ENCODE measurements around the gene NUTM2B. TPM values are rescaled to one million over a fixed set of nuclear protein-coding genes. Genes with fewer than 3 reads are reported as not detected.
"Not testable (repeated sequence)": the region's sequence is repeated elsewhere in the genome, so short reads cannot be mapped to it uniquely, and the experiment has no call there.

NUTM2B gene
- total and polyA plus RNA-seq, 10 of the 15 experiments (the other 5 are each of a cell fraction or from before 2014, with no cell fraction given): 0.06 to 0.28 (median 0.13) TPM; not detected in 6

DNA sequence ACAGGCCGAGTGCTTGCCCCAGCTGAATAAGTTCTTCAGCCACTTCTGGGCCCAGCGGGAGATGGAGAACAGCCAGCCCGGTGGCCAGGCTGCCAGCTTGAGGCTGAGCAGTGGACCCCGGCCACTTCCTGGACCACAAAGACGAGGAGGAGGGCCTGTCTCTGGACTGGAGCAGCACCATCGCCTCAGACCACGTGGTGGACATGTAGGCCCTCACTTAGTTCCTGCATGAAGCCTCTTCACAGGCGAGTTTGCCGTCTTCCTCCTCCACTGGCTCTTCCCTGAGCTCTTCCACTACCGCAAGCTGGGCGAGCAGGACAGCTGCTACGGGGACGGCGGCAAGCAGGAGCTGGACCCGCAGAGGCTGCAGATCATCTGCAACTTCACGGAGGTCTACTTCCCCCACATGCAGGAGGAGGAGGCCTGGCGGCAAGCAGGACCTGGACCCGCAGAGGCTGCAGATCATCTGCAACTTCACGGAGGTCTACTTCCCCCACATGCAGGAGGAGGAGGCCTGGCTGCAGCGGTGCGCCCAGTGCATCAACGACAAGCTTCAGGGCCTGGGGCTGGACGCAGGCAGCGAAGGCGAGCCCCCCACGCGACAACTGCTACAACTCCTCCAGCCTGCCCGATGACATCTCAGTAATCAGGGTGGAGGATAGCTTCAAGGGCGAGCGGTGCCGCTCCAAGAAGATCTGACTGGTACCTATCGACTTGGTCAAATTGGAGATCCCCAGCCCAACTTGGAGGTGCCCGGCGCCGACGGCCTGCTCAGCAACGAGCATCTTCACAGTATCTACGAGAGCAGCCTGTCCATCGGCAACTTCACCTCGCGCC is 18.9 kb upstream of the NUTM2B start:
- H3K4me1 ChIP-seq (ENCODE audit: control insufficient read depth, insufficient read depth, low read length); H3K79me2 ChIP-seq (ENCODE audit: control insufficient read depth, insufficient read depth, low read length); H3K4me3 ChIP-seq; BruUV-seq (replicated peaks); H3K9me3 ChIP-seq (replicated peaks; ENCODE audit: control insufficient read depth, insufficient read depth, low read length); POLR2A ChIA-PET; H3K36me3 ChIP-seq (ENCODE audit: control insufficient read depth in 2 of 2, insufficient read depth in 2 of 2, low read length in 1 of 2); intact Hi-C loops (cut with micrococcal nuclease; ENCODE audit: unreplicated experiment); H3K9ac ChIP-seq (ENCODE audit: control insufficient read depth, insufficient read depth, low read length); H2AFZ ChIP-seq (ENCODE audit: control insufficient read depth, low read depth, low read length); RAD21 ChIA-PET (ENCODE audit: unreplicated experiment); H3K27me3 ChIP-seq (replicated peaks in 1 of 2; ENCODE audit: control insufficient read depth in 2 of 2, insufficient read depth in 2 of 2, low read length in 1 of 2); in situ Hi-C loops (cut with MboI); ATAC-seq; H4K20me1 ChIP-seq (ENCODE audit: control insufficient read depth, insufficient read depth); CTCF ChIA-PET; H3K27ac ChIP-seq (ENCODE audit: control insufficient read depth, insufficient read depth); H3K4me2 ChIP-seq (ENCODE audit: control insufficient read depth, insufficient read depth); DNase-seq (ENCODE audit: low read depth, low spot score); FAIRE-seq: not testable (repeated sequence)
- 90% methylated on average over 39 of the region's 41 CpGs for WGBS (ENCODE audit: insufficient coverage, insufficient replicate concordance, low lambda C conversion rate, missing lambda C conversion rate)
- SMC1A ChIA-PET (ENCODE audit: uncharacterized antibody, unreplicated experiment): interaction anchor here (0.6 kb wide), 1 partner anchor 66 kb away, joined by 4 read pairs; no protein-coding TSS in a partner anchor

DNA sequence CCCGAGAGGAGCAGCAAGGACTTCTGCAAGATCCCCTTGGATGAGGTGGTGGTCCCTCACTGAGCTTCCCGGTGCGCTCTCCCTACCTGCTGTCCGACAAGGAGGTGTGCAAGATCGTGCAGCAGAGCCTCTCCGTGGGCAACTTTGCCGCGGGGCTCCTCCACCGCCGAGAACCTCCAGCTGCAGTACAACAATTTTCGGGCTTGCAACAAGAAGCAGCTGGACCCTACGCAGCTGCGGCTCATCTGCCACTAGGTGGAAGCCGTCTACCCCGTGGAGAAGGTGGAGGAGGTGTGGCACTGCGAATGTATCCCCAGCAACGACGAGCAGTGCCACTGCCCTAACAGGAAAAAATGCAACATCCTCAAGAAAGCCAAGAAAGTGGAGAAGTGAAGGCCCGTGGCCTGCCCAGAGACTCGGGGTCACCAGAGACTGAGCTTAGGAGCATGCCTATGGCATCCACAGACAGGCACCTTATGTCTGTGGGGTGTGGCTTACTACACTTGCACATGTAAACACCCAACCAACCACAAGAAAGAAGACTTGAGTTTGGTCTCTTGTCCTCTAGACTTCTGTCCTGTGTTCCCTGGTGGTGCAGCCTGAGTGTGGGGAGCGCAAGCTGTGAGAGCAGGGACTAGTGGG is 17.9 kb upstream of the NUTM2B start:
- H3K4me3 ChIP-seq; H3K4me1 ChIP-seq (ENCODE audit: control insufficient read depth, insufficient read depth, low read length); FAIRE-seq; intact Hi-C loops (cut with micrococcal nuclease; ENCODE audit: unreplicated experiment); POLR2A ChIA-PET; in situ Hi-C loops (cut with MboI); H3K79me2 ChIP-seq (ENCODE audit: control insufficient read depth, insufficient read depth, low read length); H3K27me3 ChIP-seq (replicated peaks in 1 of 2; ENCODE audit: control insufficient read depth in 2 of 2, insufficient read depth in 2 of 2, low read length in 1 of 2); DNase-seq (ENCODE audit: low read depth, low spot score); H2AFZ ChIP-seq (ENCODE audit: control insufficient read depth, low read depth, low read length); SMC1A ChIA-PET (ENCODE audit: uncharacterized antibody, unreplicated experiment); BruUV-seq (replicated peaks); H3K9ac ChIP-seq (ENCODE audit: control insufficient read depth, insufficient read depth, low read length); CTCF ChIA-PET; H4K20me1 ChIP-seq (ENCODE audit: control insufficient read depth, insufficient read depth); H3K9me3 ChIP-seq (replicated peaks; ENCODE audit: control insufficient read depth, insufficient read depth, low read length); H3K36me3 ChIP-seq (ENCODE audit: control insufficient read depth in 2 of 2, insufficient read depth in 2 of 2, low read length in 1 of 2); H3K27ac ChIP-seq (ENCODE audit: control insufficient read depth, insufficient read depth); H3K4me2 ChIP-seq (ENCODE audit: control insufficient read depth, insufficient read depth); RAD21 ChIA-PET (ENCODE audit: unreplicated experiment): not testable (repeated sequence)
- TF ChIP-seq, protein P1, sequence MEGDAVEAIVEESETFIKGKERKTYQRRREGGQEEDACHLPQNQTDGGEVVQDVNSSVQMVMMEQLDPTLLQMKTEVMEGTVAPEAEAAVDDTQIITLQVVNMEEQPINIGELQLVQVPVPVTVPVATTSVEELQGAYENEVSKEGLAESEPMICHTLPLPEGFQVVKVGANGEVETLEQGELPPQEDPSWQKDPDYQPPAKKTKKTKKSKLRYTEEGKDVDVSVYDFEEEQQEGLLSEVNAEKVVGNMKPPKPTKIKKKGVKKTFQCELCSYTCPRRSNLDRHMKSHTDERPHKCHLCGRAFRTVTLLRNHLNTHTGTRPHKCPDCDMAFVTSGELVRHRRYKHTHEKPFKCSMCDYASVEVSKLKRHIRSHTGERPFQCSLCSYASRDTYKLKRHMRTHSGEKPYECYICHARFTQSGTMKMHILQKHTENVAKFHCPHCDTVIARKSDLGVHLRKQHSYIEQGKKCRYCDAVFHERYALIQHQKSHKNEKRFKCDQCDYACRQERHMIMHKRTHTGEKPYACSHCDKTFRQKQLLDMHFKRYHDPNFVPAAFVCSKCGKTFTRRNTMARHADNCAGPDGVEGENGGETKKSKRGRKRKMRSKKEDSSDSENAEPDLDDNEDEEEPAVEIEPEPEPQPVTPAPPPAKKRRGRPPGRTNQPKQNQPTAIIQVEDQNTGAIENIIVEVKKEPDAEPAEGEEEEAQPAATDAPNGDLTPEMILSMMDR (IDR thresholded peaks at IDR 0.05 in 2 of 3, conservative IDR thresholded peaks at IDR 0.05 in 1 of 3; ENCODE audit: control insufficient read depth in 2 of 3, extremely low read depth in 1 of 3, insufficient read depth in 1 of 3, low read depth in 3 of 3, low read length in 3 of 3): 0 out of 6 replicates have a peak, but pooled peaks of 2 of the 3 experiments have one; percentile 4 to 8
- peak; percentile 94 for ATAC-seq
- WGBS (ENCODE audit: insufficient coverage, insufficient replicate concordance, low lambda C conversion rate, missing lambda C conversion rate): 94% methylated on average over 21 of the region's 21 CpGs

DNA sequence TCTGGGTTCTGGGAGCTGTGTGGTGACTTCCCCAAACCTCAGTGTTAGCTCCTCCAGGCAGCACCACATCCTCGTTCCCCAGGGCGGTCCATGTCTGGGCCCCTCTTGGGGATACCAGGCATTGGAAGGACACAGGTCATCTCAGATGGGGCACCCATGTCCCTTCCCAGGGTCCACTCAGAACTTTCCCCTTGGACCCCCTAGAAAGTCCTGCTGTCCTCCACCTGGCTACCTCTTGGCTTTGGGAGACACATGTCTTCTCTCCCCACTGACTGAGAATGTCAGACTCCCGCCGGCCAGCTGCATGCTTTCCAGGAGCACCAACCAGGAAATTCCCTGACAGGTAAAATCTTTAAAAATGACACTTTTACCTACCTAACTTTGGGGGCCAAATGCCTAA is 16.4 kb upstream of the NUTM2B start:
- FAIRE-seq; H3K79me2 ChIP-seq (ENCODE audit: control insufficient read depth, insufficient read depth, low read length): not testable (repeated sequence)

More for the DNA sequence above, 16.4 kb upstream of the NUTM2B start:
- ATAC-seq; H3K27me3 ChIP-seq (replicated peaks in 1 of 2; ENCODE audit: control insufficient read depth in 2 of 2, insufficient read depth in 2 of 2, low read length in 1 of 2); in situ Hi-C loops (cut with MboI); SMC1A ChIA-PET (ENCODE audit: uncharacterized antibody, unreplicated experiment); H4K20me1 ChIP-seq (ENCODE audit: control insufficient read depth, insufficient read depth); H3K36me3 ChIP-seq (ENCODE audit: control insufficient read depth in 2 of 2, insufficient read depth in 2 of 2, low read length in 1 of 2); DNase-seq (ENCODE audit: low read depth, low spot score); H3K4me3 ChIP-seq; intact Hi-C loops (cut with micrococcal nuclease; ENCODE audit: unreplicated experiment); H2AFZ ChIP-seq (ENCODE audit: control insufficient read depth, low read depth, low read length); BruUV-seq (replicated peaks); H3K9me3 ChIP-seq (replicated peaks; ENCODE audit: control insufficient read depth, insufficient read depth, low read length); H3K27ac ChIP-seq (ENCODE audit: control insufficient read depth, insufficient read depth); H3K4me2 ChIP-seq (ENCODE audit: control insufficient read depth, insufficient read depth); RAD21 ChIA-PET (ENCODE audit: unreplicated experiment); H3K4me1 ChIP-seq (ENCODE audit: control insufficient read depth, insufficient read depth, low read length); POLR2A ChIA-PET; H3K9ac ChIP-seq (ENCODE audit: control insufficient read depth, insufficient read depth, low read length): not testable (repeated sequence)
- 79% methylated on average over 4 of the region's 4 CpGs for WGBS (ENCODE audit: insufficient coverage, insufficient replicate concordance, low lambda C conversion rate, missing lambda C conversion rate)
- CTCF ChIA-PET: interaction anchor here (0.6 kb wide), 1 partner anchor 43 kb away, joined by 4 read pairs; no protein-coding TSS in a partner anchor

Measured in GM12878 (cell line).